Thoracic aorta (tissue), 2 donors: ENCODE results near the gene WHAMM. TPM values are rescaled to one million over a fixed set of nuclear protein-coding genes. Genes with fewer than 3 reads are reported as not detected.
"Not testable (repeated sequence)": the region's sequence is repeated elsewhere in the genome, so short reads cannot be mapped to it uniquely, and the experiment has no call there.

Experiments used
- ATAC-seq: fragments of 150-250 bp; one replicate; pipeline ENCODE4 v1.8.0; 2017; ENCODE audit warnings: low read depth; ENCODE audit not compliant: insufficient number of reproducible peaks, low FRiP score
- DNase-seq: peaks from one replicate; pipeline ENCODE4 v3.0.0-alpha.2; 2020; ENCODE audit warnings: low spot score
- H3K27ac ChIP-seq, 2 donors: fragments of 200-600 bp; sonication (generic); 1 replicate in 1 of 2; 2 replicates in 1 of 2; pipeline ENCODE4 v1.5.1; 2016; ENCODE audit warnings: mild to moderate bottlenecking in 2 of 2, moderate library complexity in 2 of 2
- H3K27me3 ChIP-seq: fragments of 200-600 bp; sonication (generic); replicated peaks from 2 replicates; pipeline ENCODE4 v1.6.0; 2016; ENCODE audit warnings: mild to moderate bottlenecking; ENCODE audit not compliant: insufficient read depth
- H3K36me3 ChIP-seq: fragments of 200-600 bp; sonication (generic); one replicate; pipeline ENCODE4 v1.5.1; 2016
- H3K4me1 ChIP-seq, 2 donors: fragments of 200-600 bp; sonication (generic); 1 replicate in 1 of 2; 2 replicates in 1 of 2; pipeline versions ENCODE4 v1.5.1 to v1.6.0; 2016; ENCODE audit warnings: low read depth in 2 of 2, mild to moderate bottlenecking in 1 of 2; ENCODE audit not compliant: control insufficient read depth in 1 of 2
- H3K4me3 ChIP-seq: fragments of 200-600 bp; sonication (generic); 2 replicates; pipeline ENCODE4 v1.5.1; 2016; ENCODE audit warnings: mild to moderate bottlenecking
- H3K9me3 ChIP-seq: fragments of 200-600 bp; sonication (generic); 2 replicates; pipeline ENCODE4 v1.5.1; 2016
- CTCF ChIP-seq: fragments of 200-600 bp; sonication (generic); IDR thresholded peaks from one replicate; pipeline ENCODE4 v1.5.1; 2019; ENCODE audit warnings: antibody characterized with exemption
- total RNA-seq, 2 donors: library from RNA; depleted of rRNA; stranded (reverse); fragments of >200 nt; gene quantifications; one replicate each; pipeline versions ENCODE4 v1.1.0 to v1.2.3, GENCODE V29; 2016

WHAMM gene
- total RNA-seq, 2 donors from 2014 or later: 8.1 to 9.9 TPM

- H3K9me3 ChIP-seq: no peaks in the 10 kb centered on the region
- no peak for DNase-seq
Measured at GRCh38 chr15:82810061-82810889, 847 bp downstream of the WHAMM start.

GRCh38 chr15:82810890-82811426 is 1.5 kb downstream of the WHAMM start:
- Histone ChIP-seq H3K9me3 (no peaks in the 10 kb centered on the region), H3K27ac (peak overlapping the region; percentile 99), H3K4me3 (peak overlapping the region; percentile 98), H3K27me3 (no peaks in the 10 kb centered on the region), H3K4me1 (peaks cover 21 to 30% of the 10 kb centered on the region in 2 donors), H3K36me3 (peaks cover 6% of the 10 kb centered on the region)
- TF ChIP-seq CTCF: no peak
- ATAC-seq (no peak), DNase-seq (no peak)

More at GRCh38 chr15:82810061-82810889, 847 bp downstream of the WHAMM start:
- Histone ChIP-seq H3K27me3 (no peaks in the 10 kb centered on the region), H3K4me3 (peak overlapping the region; percentile 98), H3K36me3 (no peaks in the 10 kb centered on the region), H3K4me1 (peaks cover 21 to 27% of the 10 kb centered on the region in 2 donors), H3K27ac (peak overlapping the region; percentile 99)
- ATAC-seq: peak; percentile 48
- TF ChIP-seq CTCF: no peak

GRCh38 chr15:82812994-82813393 is 3.6 kb downstream of the WHAMM start:
- no peaks in the 10 kb centered on the region for H3K9me3 ChIP-seq
- ATAC-seq (no peak), DNase-seq (no peak)
- TF ChIP-seq CTCF: no peak
- H3K4me1 ChIP-seq: peaks cover 21 to 30% of the 10 kb centered on the region in 2 donors
- H3K4me3 ChIP-seq: no peak overlapping the region
- H3K36me3 ChIP-seq: peaks cover 10% of the 10 kb centered on the region
- H3K27me3 ChIP-seq: no peaks in the 10 kb centered on the region
- no peak overlapping the region for H3K27ac ChIP-seq

- ATAC-seq (no peak), DNase-seq (no peak)
- Histone ChIP-seq H3K36me3 (peaks cover 43% of the 10 kb centered on the region), H3K27me3 (no peaks in the 10 kb centered on the region), H3K4me1 (peaks cover 0 to 5% of the 10 kb centered on the region in 2 donors), H3K9me3 (no peaks in the 10 kb centered on the region), H3K27ac (no peak overlapping the region), H3K4me3 (no peak overlapping the region)
- TF ChIP-seq CTCF: no peak
Measured at GRCh38 chr15:82820128-82820527, 10.7 kb downstream of the WHAMM start.

- not testable (repeated sequence) for H3K4me1 ChIP-seq, ATAC-seq
Measured at GRCh38 chr15:82821396-82821795, 12.0 kb downstream of the WHAMM start.

GRCh38 chr15:82821851-82822250 is 12.4 kb downstream of the WHAMM start:
- H3K36me3 ChIP-seq: peaks cover 44% of the 10 kb centered on the region
- not testable (repeated sequence) for H3K27ac ChIP-seq, DNase-seq, ATAC-seq, H3K4me3 ChIP-seq, H3K27me3 ChIP-seq, H3K4me1 ChIP-seq, H3K9me3 ChIP-seq

More at GRCh38 chr15:82821396-82821795, 12.0 kb downstream of the WHAMM start:
- H3K36me3 ChIP-seq: peaks cover 41% of the 10 kb centered on the region
- not testable (repeated sequence) for H3K9me3 ChIP-seq, DNase-seq, H3K4me3 ChIP-seq, H3K27ac ChIP-seq, H3K27me3 ChIP-seq
